ENCODE data around the gene MYF6.

DNA sequence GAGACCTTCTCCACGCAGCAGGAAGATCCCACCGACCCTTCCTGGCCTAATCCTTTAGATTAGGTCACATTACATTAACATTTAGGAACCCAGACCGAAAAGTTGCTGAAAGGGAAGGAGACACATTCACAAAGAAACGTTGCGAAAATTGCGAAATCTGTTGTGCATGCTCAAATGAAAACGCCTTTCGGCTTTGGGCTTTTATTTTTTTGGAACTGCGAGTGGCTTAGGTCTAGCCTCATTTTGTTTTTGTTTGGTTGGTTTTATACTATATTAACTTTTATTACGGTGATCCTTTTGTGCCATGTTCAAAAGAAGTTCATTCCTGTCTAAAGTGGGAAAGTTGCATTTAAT is 1.5 kb downstream of the MYF6 start:
- no peak for TF ChIP-seq POLR2A (IDR thresholded peaks at IDR 0.05)
- TF ChIP-seq CTCF (IDR thresholded peaks at IDR 0.05): no peak
